Activated CD8-positive, alpha-beta memory T cell treated with anti-CD3 and anti-CD28 coated beads, Interleukin-2, amount 50 U/mL, for 1 hour (primary cell): ENCODE measurements around the gene VWC2.
"Not testable (repeated sequence)": the region's sequence is repeated elsewhere in the genome, so short reads cannot be mapped to it uniquely, and the experiment has no call there.

Source experiments
- DNase-seq: peaks from one replicate; pipeline ENCODE4 v3.0.0-alpha.2; 2020; ENCODE audit errors: extremely low read depth

The VWC2 gene

DNA sequence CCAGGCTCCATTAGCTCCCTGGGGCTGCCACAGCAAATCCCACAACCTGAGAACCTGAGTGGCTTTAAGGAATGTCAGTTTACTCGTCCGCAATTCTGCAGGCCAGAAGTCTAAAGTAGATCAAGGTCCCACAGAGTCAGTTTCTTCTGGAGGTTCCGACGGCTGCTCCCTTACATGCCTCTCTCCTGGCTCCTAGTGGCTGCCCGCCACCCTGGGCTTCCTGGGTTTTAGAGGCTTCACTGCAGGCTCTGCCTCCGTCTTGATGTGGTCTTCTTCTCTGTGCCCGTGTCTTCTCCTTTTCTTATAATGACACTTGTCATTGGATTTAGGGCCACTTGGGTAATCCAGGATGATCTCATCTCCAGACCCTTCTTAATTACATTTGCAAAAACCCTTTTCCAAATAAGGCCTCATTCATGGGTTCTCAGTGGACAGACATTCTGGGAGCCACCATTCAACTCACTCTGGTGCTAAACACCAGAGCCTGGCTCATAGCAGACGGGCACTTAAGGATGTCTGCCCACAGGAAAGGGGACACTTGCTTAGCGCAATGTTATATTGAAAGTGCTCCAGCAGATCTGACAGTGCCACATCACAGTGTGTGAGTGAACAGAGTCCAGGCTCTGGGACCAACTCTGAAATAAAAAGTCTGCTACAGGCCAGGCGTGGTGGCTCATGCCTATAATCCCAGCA, 77.6 kb downstream of the VWC2 start:
- no peak for DNase-seq

GRCh38 chr7:49851614-49851934, 78.1 kb downstream of the VWC2 start:
- not testable (repeated sequence) for DNase-seq

DNA sequence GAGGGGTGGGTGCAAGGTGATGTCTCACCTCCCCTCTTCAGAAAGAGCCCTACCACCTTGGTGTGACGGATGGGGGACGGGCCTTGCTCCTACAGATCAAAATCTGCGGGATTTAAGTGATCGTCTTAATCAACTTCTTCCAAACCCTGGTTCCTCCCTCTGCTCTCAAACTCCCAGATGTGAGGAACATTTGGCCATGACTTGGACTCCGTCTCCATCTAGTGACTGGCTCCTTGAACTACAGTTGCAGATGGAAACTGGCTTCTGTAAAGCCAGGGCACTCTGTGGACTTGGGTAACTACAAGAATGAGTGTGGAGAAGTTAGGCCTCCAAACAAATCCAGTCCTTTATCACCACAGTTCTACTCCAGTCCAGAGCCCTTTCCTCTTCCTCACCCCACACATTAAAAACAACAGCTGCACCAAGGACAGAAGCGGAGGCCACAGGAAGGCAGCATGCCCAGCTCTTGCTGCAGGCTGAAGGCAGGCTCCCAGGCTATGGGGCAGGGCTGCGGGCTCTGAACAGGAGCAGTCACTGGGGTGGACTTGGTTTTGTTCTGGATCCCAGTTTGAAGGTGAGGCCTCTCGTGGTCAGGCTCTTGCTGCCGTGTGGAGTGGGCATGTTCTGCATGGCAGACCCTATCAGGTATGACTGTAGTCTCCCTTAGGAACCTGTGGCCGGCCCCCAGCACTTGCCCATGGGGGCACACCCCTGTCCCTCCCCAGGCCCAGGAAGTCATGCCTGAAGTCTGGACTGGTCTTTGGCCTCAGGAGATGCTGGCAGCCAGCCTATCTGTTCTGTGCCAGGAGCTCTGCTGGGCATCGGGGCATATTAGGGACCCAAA, 79.4 kb downstream of the VWC2 start:
- DNase-seq: no peak

GRCh38 chr7:49855281-49855980, 82.0 kb downstream of the VWC2 start:
- no peak for DNase-seq

GRCh38 chr7:49860293-49860692, 86.9 kb downstream of the VWC2 start:
- no peak for DNase-seq

GRCh38 chr7:49866076-49866735, 92.8 kb downstream of the VWC2 start:
- no peak for DNase-seq

- no peak for DNase-seq
Observed at GRCh38 chr7:49866910-49867309, 93.5 kb downstream of the VWC2 start.

DNA sequence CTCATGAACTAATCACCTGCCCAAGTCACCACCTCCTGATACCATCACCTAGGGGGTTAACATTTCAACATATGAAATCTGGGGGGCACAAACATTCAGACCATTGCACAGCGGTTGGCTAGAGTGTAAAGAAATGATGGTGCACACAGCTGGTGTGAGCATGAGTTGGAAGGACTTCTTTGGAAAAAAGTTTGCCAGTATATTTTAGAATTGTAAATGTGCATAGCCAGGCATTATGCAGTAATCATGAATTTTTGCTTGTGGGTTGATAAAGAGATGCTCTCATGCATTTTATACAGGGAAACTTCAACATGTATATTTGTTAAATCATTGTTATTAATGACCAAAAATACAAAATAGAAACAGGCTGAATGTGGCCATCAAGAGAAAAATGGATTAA, 100.0 kb downstream of the VWC2 start:
- no peak for DNase-seq

- DNase-seq: no peak
Observed at GRCh38 chr7:49875336-49875735, 101.9 kb downstream of the VWC2 start.

DNA sequence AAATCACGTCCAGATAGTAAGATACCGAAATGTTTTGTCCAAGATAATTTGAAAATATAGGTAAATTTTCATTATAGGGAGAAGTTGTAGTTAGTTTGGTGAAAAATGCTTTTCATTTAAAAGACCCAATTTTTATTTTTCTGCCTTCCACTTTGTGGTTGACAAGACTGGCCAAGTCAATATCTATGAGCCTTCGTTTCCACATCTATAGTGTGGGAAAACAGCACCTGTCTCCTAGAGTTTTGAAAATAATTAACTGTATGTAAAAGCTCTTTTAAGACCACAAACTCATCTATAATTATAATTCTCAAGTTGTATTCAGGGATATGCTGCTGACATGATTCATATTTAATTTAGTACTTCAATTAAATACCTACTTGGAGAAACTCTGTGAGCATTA, 102.8 kb downstream of the VWC2 start:
- DNase-seq: no peak

DNA sequence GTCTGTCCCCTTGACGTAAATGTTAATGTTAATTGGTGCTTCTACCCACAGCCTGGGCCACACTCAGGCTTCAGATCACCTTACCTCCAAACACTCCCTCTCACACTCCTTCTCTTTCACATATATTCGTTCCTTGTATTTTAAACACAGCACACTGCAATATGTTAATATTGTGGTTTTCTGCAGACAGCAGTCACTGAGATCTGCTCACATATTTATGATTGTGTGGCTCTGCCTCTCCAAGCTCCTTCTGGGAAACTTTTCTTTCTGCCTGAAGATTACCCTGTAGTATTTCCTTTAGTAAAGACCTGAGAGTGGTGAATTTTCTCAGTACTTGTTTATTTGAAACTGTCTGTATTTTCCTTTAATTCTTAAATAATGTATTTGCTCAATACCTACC, 104.7 kb downstream of the VWC2 start:
- DNase-seq: no peak

DNA sequence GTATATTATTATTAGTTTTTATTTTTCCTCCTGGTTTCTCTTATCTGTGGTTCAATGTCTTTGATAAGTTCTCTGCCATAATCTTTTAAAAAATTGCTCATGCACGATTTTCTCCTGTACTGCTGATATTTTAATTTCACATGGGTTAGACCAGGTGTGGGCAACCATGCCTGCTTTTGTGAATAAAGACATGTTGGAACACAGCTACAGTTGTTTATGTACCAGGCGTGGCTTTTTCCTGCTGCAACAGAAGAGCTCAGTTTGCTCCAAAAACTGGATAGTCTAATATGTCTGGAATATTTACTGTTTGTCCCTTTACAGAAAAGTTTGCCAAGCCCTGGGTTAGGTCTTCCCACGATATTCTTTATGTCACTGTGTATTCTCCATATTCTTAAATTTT, 105.2 kb downstream of the VWC2 start:
- DNase-seq: no peak

DNA sequence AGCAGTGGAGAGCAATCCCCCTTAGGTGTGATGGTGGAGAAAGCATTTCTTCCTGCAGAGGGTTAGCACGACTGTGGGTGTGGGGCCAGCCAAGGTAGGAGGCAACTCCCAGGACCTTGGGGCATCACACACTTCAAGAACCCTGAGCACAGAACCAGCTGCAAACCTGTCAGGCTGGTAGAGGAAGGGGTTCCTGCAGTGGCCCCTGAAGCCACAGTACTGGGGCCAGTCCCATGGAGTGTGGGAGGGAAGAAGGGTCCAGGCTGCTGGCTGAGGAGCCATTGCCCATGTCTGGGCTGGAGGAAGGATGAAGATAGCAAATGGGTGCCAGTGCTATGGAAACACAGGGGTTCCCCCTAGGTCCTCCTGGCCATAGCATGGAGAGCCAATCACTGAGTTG, 110.5 kb downstream of the VWC2 start:
- DNase-seq: no peak

DNA sequence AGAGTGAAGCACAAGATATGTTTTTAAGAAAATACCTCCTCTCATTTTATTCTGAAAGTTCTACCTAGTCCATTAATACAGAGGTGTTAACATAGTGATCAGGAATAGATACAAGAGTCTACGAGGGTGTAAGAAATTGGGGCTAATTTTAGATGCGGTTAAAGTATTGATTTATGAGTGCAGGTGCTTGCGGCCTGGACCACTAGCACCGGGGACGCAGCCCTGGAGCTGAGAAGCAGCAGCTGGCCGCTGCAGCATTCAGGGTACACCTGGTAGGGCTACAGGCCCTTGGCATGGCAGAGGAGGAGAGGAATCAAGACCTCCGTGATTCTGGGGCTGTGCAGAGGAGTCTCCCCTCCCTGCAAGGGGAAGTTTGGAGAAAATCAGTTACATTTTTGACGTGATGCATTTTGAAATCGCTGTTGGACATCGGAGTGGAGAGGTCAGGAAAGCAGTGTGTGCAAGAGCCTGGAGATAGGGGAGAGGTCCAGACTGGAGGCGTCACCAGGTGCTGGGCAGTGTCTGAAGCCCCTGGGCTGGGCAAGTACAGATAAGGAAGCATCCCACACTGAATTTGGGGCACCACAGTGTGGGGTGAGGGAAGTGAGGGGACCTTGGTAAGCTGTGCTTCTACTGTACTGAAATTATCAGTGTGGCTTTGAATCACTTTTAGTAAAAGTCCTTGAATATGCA, 112.3 kb downstream of the VWC2 start:
- DNase-seq: no peak

DNA sequence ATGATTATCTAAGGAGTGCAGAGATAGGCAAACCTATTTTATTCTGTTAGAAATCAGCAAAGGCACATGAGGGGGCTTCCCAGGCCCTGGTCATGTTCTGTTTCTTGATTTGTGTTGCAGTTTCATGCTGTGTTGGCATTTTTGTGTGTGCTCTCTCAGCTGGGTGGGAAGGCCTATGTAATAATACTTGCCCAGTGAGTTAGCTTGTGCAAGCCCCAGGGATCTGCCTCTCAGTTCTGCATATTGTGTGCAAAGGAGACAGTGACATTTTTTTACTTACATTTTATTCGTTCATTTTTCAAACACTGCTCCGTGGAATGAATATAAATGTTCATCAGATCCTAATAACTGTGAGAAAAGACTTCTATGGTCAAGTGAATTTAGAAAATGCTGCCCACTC, 119.0 kb downstream of the VWC2 start:
- DNase-seq: no peak

GRCh38 chr7:49893131-49893530, 119.7 kb downstream of the VWC2 start:
- DNase-seq: no peak

- no peak for DNase-seq
Observed at GRCh38 chr7:49894543-49894942, 121.1 kb downstream of the VWC2 start.

DNA sequence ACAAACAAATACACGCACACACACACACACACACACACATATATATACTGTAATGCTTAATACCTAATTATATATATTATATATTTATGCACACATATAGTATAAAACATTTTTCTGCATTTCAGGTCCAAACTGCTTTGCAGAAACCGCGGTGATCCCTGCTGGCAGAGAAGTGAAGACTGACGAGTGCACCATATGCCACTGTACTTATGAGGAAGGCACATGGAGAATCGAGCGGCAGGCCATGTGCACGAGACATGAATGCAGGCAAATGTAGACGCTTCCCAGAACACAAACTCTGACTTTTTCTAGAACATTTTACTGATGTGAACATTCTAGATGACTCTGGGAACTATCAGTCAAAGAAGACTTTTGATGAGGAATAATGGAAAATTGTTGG, 138.5 kb downstream of the VWC2 start:
- DNase-seq: no peak

GRCh38 chr7:49926720-49927119, 153.3 kb downstream of the VWC2 start:
- no peak for DNase-seq

DNA sequence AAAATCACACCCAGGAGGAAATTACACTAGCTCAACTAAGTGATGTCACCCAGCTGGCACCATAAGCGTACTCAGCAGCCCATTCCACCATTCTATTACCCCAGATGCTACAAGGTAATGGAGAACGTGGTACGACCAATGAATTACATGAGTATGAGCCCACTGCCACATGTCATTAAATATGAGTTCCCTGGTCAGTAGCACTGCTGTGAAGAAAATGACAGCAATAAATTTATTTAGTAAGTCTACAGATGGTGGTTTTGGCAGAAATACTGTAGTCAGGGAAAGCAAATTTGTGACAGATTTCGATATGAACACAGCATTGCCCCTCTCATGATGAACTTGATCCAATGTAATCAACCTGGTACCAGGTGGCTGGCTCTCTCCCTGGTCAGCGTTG, 154.2 kb downstream of the VWC2 start:
- no peak for DNase-seq

DNA sequence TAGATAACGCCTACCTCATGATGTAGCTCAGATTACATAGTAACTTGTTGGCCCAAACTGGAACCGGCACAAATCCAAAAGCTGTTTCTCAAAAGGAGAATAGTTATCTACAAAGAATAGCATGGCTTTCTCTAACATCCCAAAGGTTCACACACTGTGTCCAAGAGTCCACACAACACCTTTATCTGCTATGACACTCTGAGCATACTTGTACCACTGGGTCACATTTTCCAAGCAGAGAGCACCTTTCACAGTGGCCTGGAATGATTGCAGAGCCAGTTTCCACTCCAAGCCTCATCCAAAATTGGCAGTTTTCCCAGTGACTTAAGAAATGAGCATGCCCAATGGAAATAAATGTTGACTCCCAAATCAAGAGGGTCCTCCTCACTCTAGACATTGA, 155.3 kb downstream of the VWC2 start:
- no peak for DNase-seq

DNA sequence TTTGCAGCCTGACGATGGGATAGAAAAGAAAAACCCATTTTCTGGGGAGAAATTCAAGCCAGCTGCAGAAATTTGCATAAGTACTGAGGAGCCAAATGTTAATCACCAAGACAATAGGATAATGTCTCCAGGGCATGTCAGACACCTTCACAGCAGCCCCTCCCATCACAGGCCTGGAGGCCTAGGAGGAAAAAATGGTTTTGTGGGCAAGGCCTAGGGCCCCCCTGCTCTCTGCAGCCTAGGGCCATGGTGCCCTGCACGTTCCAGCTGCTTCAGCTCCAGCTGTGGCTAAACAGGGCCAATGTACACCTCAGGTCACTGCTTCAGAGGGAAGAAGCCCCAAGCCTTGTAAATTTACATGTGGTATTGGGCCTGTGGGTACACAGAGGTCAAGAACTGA, 158.2 kb downstream of the VWC2 start:
- DNase-seq: no peak
